ENCODE measurements around the gene OGDH. TPM values are rescaled to one million over a fixed set of nuclear protein-coding genes. Genes with fewer than 3 reads are reported as not detected.
A peak's percentile ranks its signal among the peaks of the same experiment; 100 is the strongest.

Gene OGDH
- total and polyA plus RNA-seq, 9 donors, result 42.9 to 69.3 (median 59.8) TPM

DNA sequence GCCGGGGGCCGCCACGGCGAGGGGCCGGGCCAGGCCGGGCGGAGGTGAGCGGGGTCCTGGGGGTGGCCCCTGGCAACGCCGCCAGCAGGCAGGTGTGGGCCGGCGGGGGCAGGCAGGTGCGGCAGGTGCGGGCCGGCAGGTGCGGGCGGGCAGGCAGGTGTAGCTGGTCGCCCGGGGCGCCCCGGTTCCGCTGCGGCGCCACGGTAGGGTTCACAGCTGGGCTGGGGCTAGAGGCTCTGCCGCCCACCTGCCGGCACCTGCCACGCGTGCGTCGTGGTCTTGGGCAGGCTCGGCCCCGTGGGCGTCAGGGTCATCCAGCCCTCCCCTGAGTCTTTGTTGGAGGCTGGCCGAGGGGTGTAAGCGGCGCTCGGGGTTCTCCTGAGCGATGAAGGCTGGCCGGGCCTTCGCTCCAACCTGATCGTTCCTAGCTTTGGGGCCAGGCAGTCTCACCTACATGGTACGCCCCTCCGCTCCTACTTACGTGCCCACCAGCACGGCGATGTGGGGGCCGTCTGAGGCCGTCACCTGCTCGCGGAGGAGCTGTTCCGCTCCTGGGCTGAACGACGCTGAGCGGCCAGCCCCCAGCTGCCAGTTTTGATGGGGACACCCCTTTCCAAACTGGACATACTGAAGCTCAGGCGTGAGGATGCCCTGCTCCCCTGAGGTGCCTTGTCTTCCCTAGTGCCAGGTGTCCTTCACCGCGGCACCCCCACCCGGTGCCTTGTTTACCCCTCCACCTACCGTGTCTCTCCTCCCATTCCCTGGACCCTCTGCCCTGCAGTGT is 142.7 kb downstream of the OGDH start:
- no peak for DNase-seq
- Histone ChIP-seq H3K27me3 (ENCODE audit: control insufficient read depth, insufficient read depth, low read length) (no peaks in the 10 kb centered on the region), H3K4me3 (ENCODE audit: low read length) (peak overlapping the region; percentile 85), H3K9me3 (replicated peaks; ENCODE audit: control insufficient read depth, low read depth, low read length) (no peaks in the 10 kb centered on the region), H3K36me3 (ENCODE audit: control insufficient read depth, insufficient read depth, low read length) (peaks cover 17% of the 10 kb centered on the region), H3K4me1 (ENCODE audit: control insufficient read depth, insufficient read depth, low read length) (peaks cover 24% of the 10 kb centered on the region), H3K27ac (ENCODE audit: low read length) (peak overlapping the region; percentile 21)
- 2% methylated on average over 51 of the region's 60 CpGs for WGBS (ENCODE audit: insufficient coverage)

DNA sequence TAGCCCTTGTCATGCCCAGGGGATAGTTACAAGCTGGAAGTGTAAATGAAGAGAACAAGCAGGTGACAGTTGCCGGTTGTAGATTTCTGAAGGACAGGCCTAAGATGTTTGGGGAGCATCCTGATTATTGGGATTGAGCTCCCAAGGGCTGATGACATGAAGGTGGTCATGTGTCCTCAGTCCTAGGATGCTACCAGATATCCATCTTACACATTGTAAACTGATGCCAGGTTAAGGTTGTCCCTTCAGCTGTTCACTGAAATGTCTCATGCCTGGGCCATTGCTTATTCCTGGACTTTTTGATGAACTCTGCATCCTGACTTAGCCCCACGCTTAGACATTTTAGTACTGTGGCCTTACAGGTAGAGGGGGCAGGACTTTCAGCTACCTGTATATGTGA is 143.6 kb downstream of the OGDH start:
- WGBS (ENCODE audit: insufficient coverage), result no CpG with 5 or more reads among the region's 2 CpGs
- H3K9me3 ChIP-seq (replicated peaks; ENCODE audit: control insufficient read depth, low read depth, low read length), result no peaks in the 10 kb centered on the region
- peaks cover 33% of the 10 kb centered on the region for H3K4me1 ChIP-seq (ENCODE audit: control insufficient read depth, insufficient read depth, low read length)
- H3K36me3 ChIP-seq (ENCODE audit: control insufficient read depth, insufficient read depth, low read length), result peaks cover 17% of the 10 kb centered on the region
- no peaks in the 10 kb centered on the region for H3K27me3 ChIP-seq (ENCODE audit: control insufficient read depth, insufficient read depth, low read length)
- no peak overlapping the region for H3K27ac ChIP-seq (ENCODE audit: low read length)
- peak overlapping the region; percentile 85 for H3K4me3 ChIP-seq (ENCODE audit: low read length)
- DNase-seq, result no peak

- no peak for DNase-seq
- Histone ChIP-seq H3K36me3 (ENCODE audit: control insufficient read depth, insufficient read depth, low read length) (peaks cover 17% of the 10 kb centered on the region), H3K27me3 (ENCODE audit: control insufficient read depth, insufficient read depth, low read length) (no peaks in the 10 kb centered on the region), H3K27ac (ENCODE audit: low read length) (no peak overlapping the region), H3K4me3 (ENCODE audit: low read length) (no peak overlapping the region), H3K9me3 (replicated peaks; ENCODE audit: control insufficient read depth, low read depth, low read length) (no peaks in the 10 kb centered on the region), H3K4me1 (ENCODE audit: control insufficient read depth, insufficient read depth, low read length) (peaks cover 37% of the 10 kb centered on the region)
- 87% methylated on average over 3 of the region's 3 CpGs for WGBS (ENCODE audit: insufficient coverage)
Measured at GRCh38 chr7:44750424-44750823, 144.0 kb downstream of the OGDH start.

DNA sequence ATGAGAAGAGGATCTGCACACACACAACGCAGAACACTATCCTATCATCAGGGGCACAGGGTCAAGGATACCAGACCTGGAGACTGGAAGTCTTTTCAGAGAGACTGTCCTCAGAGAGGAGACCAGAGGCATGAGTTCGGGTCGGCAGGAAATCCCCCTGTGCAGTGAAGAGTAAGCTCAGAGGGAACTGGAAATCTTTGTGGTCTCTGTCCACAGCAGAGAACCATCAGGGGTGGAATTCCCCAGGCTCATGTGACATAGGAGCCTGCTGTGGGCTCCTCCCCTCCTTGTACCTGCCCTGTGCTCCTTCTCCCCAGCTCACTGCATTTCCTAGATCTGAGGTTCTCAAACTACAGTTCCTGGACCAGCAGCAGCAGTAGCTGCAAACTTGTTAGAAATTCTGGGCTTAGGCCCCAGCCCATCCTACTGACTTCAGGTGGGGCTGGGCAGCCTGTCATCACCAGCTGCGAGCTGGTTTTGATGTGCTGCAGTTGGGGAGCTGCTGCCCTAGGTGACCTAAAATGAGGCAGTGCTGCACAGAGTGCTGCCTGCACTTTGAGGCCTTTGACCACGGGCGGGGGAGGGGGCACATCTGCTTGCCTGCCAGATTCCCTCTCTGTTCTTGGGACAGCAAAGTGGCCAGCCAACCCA is 144.6 kb downstream of the OGDH start:
- Histone ChIP-seq H3K4me1 (ENCODE audit: control insufficient read depth, insufficient read depth, low read length) (peaks cover 43% of the 10 kb centered on the region), H3K4me3 (ENCODE audit: low read length) (no peak overlapping the region), H3K27me3 (ENCODE audit: control insufficient read depth, insufficient read depth, low read length) (no peaks in the 10 kb centered on the region), H3K27ac (ENCODE audit: low read length) (no peak overlapping the region), H3K36me3 (ENCODE audit: control insufficient read depth, insufficient read depth, low read length) (peaks cover 17% of the 10 kb centered on the region), H3K9me3 (replicated peaks; ENCODE audit: control insufficient read depth, low read depth, low read length) (no peaks in the 10 kb centered on the region)
- DNase-seq, result no peak
- WGBS (ENCODE audit: insufficient coverage), result 54% methylated on average over 5 of the region's 6 CpGs

DNA sequence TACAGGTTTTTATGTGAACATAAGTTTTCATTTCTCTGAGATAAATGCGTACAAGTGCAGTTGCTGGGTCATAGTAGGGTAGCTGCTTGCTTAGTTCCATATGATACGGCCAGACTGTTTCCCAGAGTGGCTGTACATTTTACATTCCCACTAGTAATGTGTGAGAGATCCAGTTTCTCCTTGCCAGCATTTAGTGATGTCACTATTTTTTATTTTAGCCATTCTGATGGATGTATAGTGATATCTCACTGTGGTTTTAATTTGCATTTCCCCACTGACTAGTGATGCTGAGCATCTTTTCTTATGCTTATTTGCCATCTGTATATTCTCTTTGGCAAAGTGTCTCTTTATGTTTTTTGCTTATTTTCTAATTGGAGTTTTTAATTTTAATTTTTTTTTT is 146.4 kb downstream of the OGDH start:
- H3K4me1 ChIP-seq (ENCODE audit: control insufficient read depth, insufficient read depth, low read length), result peaks cover 61% of the 10 kb centered on the region
- no peak for DNase-seq
- H3K4me3 ChIP-seq (ENCODE audit: low read length), result no peak overlapping the region
- H3K27ac ChIP-seq (ENCODE audit: low read length), result no peak overlapping the region
- no peaks in the 10 kb centered on the region for H3K9me3 ChIP-seq (replicated peaks; ENCODE audit: control insufficient read depth, low read depth, low read length)
- H3K36me3 ChIP-seq (ENCODE audit: control insufficient read depth, insufficient read depth, low read length), result peaks cover 20% of the 10 kb centered on the region
- WGBS (ENCODE audit: insufficient coverage), result 80% methylated on average over 1 of the region's 2 CpGs
- H3K27me3 ChIP-seq (ENCODE audit: control insufficient read depth, insufficient read depth, low read length), result no peaks in the 10 kb centered on the region

DNA sequence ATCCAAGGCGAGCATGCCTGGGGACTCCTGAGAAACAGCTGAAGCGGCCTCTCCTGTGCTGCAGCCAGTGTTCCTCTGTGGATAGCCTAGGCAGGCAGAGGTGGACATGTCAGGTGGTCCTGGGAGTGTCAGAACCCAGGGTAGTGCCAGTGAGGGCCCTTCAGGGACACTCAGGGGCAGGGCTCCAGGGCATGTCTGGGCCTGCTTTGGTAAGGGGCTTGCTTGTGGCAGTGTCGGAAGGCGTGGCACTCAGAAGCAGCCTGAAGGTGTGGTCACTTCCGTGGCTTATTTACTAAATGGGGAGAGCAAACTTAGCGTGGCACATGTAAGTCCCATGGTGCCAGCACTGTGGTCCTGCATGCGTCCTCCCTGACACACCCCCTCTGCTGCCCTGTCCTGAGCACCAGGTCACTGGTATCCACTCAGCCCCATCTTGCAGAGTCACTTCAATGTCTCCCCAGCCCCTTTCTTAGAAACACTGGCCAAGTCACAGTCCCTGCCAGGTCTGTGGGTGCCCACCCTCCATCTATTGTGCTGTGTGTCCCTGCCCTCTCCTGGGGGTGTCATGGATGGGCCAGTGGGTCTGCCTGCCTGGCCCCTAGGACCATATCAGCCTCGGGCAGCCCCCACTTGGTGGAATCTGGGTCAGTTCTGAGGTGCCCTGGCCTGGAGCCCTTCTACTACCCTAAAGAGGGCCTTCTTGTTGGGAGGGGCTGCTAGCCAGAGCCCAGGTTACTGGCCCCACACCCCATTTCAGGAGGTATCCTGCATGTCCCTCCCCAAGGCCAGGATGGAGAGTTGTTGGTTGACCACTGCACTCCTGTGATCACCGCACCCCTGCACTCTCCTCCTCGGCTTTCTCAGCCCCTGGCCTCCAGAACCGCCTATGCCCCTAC is 148.6 kb downstream of the OGDH start:
- H3K4me1 ChIP-seq (ENCODE audit: control insufficient read depth, insufficient read depth, low read length), result peaks cover 54% of the 10 kb centered on the region
- peaks cover 32% of the 10 kb centered on the region for H3K36me3 ChIP-seq (ENCODE audit: control insufficient read depth, insufficient read depth, low read length)
- no peaks in the 10 kb centered on the region for H3K9me3 ChIP-seq (replicated peaks; ENCODE audit: control insufficient read depth, low read depth, low read length)
- no peaks in the 10 kb centered on the region for H3K27me3 ChIP-seq (ENCODE audit: control insufficient read depth, insufficient read depth, low read length)
- H3K27ac ChIP-seq (ENCODE audit: low read length), result no peak overlapping the region
- 97% methylated on average over 7 of the region's 11 CpGs for WGBS (ENCODE audit: insufficient coverage)
- no peak overlapping the region for H3K4me3 ChIP-seq (ENCODE audit: low read length)
- no peak for DNase-seq

- H3K4me1 ChIP-seq (ENCODE audit: control insufficient read depth, insufficient read depth, low read length), result peaks cover 45% of the 10 kb centered on the region
- no peak overlapping the region for H3K4me3 ChIP-seq (ENCODE audit: low read length)
- peaks cover 32% of the 10 kb centered on the region for H3K36me3 ChIP-seq (ENCODE audit: control insufficient read depth, insufficient read depth, low read length)
- H3K27ac ChIP-seq (ENCODE audit: low read length), result peak overlapping the region; percentile 38
- 55% methylated on average over 12 of the region's 17 CpGs for WGBS (ENCODE audit: insufficient coverage)
- no peak for DNase-seq
- H3K27me3 ChIP-seq (ENCODE audit: control insufficient read depth, insufficient read depth, low read length), result no peaks in the 10 kb centered on the region
- H3K9me3 ChIP-seq (replicated peaks; ENCODE audit: control insufficient read depth, low read depth, low read length), result no peaks in the 10 kb centered on the region
Measured at GRCh38 chr7:44755698-44756627, 149.5 kb downstream of the OGDH start.

- no peaks in the 10 kb centered on the region for H3K9me3 ChIP-seq (replicated peaks; ENCODE audit: control insufficient read depth, low read depth, low read length)
- H3K36me3 ChIP-seq (ENCODE audit: control insufficient read depth, insufficient read depth, low read length), result peaks cover 34% of the 10 kb centered on the region
- 71% methylated on average over 11 of the region's 12 CpGs for WGBS (ENCODE audit: insufficient coverage)
- H3K27me3 ChIP-seq (ENCODE audit: control insufficient read depth, insufficient read depth, low read length), result no peaks in the 10 kb centered on the region
- peaks cover 40% of the 10 kb centered on the region for H3K4me1 ChIP-seq (ENCODE audit: control insufficient read depth, insufficient read depth, low read length)
- H3K27ac ChIP-seq (ENCODE audit: low read length), result peak overlapping the region; percentile 53
- no peak for DNase-seq
- H3K4me3 ChIP-seq (ENCODE audit: low read length), result no peak overlapping the region
Measured at GRCh38 chr7:44756904-44757303, 150.5 kb downstream of the OGDH start.

GRCh38 chr7:44757311-44757710 is 150.9 kb downstream of the OGDH start:
- peak; percentile 91 for DNase-seq
- H3K9me3 ChIP-seq (replicated peaks; ENCODE audit: control insufficient read depth, low read depth, low read length), result no peaks in the 10 kb centered on the region
- H3K27me3 ChIP-seq (ENCODE audit: control insufficient read depth, insufficient read depth, low read length), result no peaks in the 10 kb centered on the region
- WGBS (ENCODE audit: insufficient coverage), result 8% methylated on average over 7 of the region's 10 CpGs
- H3K4me1 ChIP-seq (ENCODE audit: control insufficient read depth, insufficient read depth, low read length), result peaks cover 43% of the 10 kb centered on the region
- H3K27ac ChIP-seq (ENCODE audit: low read length), result peak overlapping the region; percentile 53
- H3K4me3 ChIP-seq (ENCODE audit: low read length), result no peak overlapping the region
- H3K36me3 ChIP-seq (ENCODE audit: control insufficient read depth, insufficient read depth, low read length), result peaks cover 38% of the 10 kb centered on the region
